NCI-H446 (cell line): ENCODE results near the gene POU3F3.

Experiments
- DNase-seq, 2 experiments: peaks; one replicate each; lab custom pipeline; 2025; lab: John Stamatoyannopoulos, UW

POU3F3 gene

DNA sequence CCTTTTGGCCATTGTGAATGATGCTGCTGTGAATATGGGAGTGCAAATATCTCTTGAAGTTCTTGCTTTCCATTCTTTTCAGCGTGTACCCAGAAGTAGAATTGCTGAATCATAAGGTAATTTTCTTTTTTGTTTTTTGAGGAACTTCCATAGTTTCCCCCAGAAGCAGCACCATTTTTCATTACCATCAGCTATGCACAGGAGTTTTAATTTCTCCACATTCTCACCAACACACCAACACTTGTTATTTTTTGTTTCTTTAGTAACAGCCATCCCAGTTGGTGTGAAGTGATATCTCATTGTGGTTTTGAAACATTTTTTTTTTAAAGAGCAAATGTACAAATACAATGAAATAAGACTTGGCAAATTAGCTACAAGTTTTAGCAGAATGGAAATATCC, 21.3 kb downstream of the POU3F3 start:
- DNase-seq: no peak

GRCh38 chr2:104876606-104877570, 23.0 kb downstream of the POU3F3 start:
- DNase-seq: no peak

DNA sequence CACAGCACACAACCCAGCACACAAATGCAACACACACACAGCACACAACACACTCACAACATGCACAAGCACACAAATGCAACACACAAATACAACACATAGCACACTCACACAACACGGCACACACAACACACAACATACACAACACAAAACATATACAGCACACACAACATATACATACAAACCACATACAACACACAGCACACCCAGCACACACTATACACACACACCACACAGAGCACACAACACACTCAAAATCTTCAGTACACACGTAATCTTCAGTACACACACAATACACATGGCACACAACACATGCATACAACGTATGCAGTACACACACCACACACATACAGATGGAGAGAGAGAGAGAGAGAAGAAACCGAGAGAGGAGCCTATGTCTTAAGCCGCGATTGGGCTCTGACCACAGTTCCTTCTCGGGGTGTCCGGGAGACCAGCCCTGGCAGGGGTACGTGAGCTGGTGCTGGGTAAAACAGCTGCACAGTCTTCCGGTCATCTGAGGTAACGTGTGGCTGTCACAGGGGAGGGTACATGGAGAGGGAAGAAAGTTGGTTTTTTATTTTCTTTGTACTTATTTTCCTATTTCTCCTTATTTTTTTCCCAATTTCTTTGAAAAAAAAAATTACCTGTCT, 25.1 kb downstream of the POU3F3 start:
- DNase-seq: no peak

GRCh38 chr2:104880076-104880475, 26.2 kb downstream of the POU3F3 start:
- DNase-seq: no peak

GRCh38 chr2:104883357-104883756, 29.4 kb downstream of the POU3F3 start:
- DNase-seq: no peak

DNA sequence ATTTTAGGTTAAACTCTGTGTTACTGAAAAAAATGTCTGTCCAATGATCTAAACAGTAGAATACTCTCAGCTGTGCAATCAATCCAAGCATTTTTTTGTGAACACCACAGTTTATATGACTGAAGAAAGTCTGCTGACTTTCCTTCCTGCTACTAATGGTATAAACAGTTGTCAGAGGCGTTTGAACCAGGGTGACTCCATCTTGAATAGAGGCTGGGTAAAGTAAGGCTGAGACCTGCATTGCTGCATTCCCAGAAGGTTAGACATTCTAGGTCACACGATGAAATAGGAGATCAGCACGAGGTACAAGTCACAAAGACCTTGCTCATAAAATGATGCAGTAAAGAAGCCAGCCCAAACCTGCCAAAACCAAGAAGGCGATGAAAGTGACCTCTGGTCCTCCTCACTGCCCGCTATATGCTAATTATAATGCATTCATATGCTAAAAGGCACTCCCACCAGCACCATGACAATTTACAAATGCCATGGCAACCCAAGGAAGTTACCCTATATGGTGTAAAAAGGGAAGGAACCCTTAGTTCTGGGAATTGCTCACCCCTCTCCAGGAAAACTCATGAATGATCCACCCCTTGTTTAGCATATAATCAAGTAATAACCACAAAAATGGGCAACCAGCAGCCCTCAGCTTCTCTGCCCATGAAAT, 31.3 kb downstream of the POU3F3 start:
- no peak for DNase-seq

GRCh38 chr2:104887676-104888075, 33.8 kb downstream of the POU3F3 start:
- no peak for DNase-seq

DNA sequence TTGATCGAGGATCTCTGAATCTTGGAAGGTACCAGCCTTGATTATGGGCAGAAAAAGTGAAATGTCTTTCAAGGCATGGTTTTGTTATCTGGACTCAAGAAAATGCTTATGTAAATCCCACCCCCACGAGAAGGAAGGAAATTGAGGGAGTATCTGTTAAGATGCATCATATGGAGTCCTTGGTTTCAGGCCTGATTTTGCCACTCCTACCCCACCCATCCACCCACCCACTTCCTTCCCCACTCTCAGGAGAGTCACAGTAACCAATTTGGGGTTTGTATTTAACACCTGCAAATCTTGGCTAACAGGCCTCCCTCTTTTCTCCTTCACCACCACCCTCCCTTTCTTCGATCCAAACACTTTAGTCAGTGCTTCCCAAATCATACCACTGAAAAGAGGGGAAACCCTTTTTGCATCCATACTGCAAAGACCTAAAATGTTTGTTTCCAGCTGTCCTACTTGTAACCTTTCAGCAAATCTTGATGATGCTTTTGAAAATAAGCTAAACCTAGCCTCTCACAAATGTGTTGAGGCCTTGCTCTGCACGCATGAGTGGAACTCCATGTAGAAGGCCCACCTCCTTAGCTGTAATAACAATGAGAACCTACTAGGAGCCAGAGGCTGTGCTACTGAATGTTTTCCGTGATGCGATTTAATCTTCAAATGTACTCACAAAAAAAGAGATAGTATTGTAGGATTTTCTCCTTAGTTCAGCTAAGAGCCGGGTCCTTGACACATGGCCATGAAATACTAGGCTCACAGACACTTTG, 34.8 kb downstream of the POU3F3 start:
- no peak for DNase-seq

- no peak for DNase-seq
Observed at GRCh38 chr2:104889291-104889959, 35.5 kb downstream of the POU3F3 start.

GRCh38 chr2:104889960-104890684, 36.2 kb downstream of the POU3F3 start:
- DNase-seq: no peak

- DNase-seq: no peak
Observed at GRCh38 chr2:104890685-104891069, 36.8 kb downstream of the POU3F3 start.

- no peak for DNase-seq
Observed at GRCh38 chr2:104891145-104891544, 37.2 kb downstream of the POU3F3 start.

- no peak for DNase-seq
Observed at GRCh38 chr2:104896446-104896845, 42.5 kb downstream of the POU3F3 start.

DNA sequence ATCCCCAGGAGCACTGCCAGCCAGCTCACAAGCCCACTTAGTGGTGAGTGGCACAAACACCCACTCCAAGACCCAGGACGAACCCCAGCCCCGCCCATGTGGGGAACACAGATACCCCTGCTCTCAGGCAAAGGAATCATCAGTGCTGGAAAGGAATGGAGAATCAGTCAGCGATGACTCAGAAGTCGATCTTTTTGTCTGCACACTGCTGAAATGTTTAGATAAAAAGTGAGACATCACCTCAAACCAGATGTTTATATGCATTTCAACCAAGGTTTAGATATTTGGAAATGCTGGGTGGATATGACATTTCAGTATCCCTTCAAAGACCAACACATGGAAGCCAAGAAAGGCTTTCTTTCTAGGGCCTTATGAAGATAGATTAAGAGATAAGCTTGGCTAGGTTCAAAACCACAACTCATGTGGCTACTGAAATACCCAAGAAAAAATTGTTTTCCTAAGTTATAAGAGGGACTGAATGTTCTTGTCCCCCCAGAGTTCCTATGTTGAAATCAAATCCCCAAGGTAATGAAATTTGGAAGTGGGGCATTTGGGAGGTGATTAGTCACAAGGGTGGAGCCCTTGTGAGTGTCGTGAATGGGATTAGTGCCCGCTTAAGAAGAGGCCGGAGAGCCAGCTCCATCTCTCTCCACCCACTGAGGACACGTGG, 43.7 kb downstream of the POU3F3 start:
- no peak for DNase-seq

DNA sequence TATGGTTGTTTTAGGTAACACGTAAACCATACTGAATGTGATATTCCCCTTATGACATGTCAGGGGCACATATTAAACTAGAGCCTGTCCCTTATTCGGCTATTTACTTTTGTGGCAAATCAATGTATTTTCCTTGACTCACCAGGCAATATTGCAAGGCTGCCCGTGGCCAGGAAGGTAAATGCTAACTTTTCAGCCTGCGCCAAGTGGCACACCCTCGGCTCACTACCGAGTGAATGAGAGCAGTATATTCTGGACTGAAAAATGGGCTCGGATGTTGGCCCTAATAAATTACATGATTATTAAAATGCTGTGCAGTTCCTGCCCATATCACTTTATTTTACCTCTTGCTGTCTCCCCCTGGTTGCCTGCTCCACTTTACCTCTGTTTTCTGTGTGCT, 46.7 kb downstream of the POU3F3 start:
- DNase-seq: no peak

GRCh38 chr2:104901037-104901881, 47.3 kb downstream of the POU3F3 start:
- no peak for DNase-seq

DNA sequence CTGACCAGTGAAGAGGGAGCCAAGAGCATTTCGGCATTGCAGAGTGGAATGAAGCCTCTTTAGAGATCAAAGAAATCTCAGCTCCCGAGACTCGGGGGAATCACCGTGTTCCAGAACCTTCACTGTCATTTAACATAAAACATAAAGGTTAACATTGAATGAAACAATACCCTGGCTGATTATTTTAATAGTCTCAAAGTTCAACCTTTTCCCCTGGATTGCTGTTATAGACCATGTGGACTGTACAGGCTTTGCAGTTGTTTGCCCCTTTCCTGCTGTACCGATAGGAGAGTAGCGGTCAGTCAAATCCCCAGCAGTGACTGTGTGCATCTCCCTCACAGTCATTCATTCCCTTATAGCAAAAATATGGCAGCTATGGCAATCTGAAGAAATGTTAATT, 48.4 kb downstream of the POU3F3 start:
- no peak for DNase-seq
